Measurements from ENCODE around the gene ERICH6B.

Gene ERICH6B

GRCh38 chr13:45518525-45519245 lies 96.9 kb downstream of the ERICH6B start:
- peaks cover 84% of the 10 kb centered on the region for H3K36me3 ChIP-seq (ENCODE audit: control insufficient read depth, insufficient read depth, low read length, severe bottlenecking)
- no peak overlapping the region for H3K9ac ChIP-seq (ENCODE audit: low read length)
- H3K4me3 ChIP-seq (ENCODE audit: low read length) = no peak overlapping the region
- no peaks in the 10 kb centered on the region for H3K27me3 ChIP-seq (replicated peaks; ENCODE audit: control insufficient read depth, insufficient read depth, low read length)
- peak; percentile 55 for DNase-seq (ENCODE audit: low read depth)
- no peaks in the 10 kb centered on the region for H3K9me3 ChIP-seq (ENCODE audit: control insufficient read depth, low read length)
- H3K4me1 ChIP-seq (ENCODE audit: control insufficient read depth, insufficient read depth, low read length) = peaks cover 6% of the 10 kb centered on the region

GRCh38 chr13:45516757-45517156 lies 98.8 kb downstream of the ERICH6B start:
- peaks cover 85% of the 10 kb centered on the region for H3K36me3 ChIP-seq (ENCODE audit: control insufficient read depth, insufficient read depth, low read length, severe bottlenecking)
- H3K4me3 ChIP-seq (ENCODE audit: low read length) = no peak overlapping the region
- H3K9me3 ChIP-seq (ENCODE audit: control insufficient read depth, low read length) = no peaks in the 10 kb centered on the region
- H3K4me1 ChIP-seq (ENCODE audit: control insufficient read depth, insufficient read depth, low read length) = peaks cover 6% of the 10 kb centered on the region
- H3K9ac ChIP-seq (ENCODE audit: low read length) = no peak overlapping the region
- no peak for DNase-seq (ENCODE audit: low read depth)
- no peaks in the 10 kb centered on the region for H3K27me3 ChIP-seq (replicated peaks; ENCODE audit: control insufficient read depth, insufficient read depth, low read length)

GRCh38 chr13:45512098-45512496 lies 103.4 kb downstream of the ERICH6B start:
- Histone ChIP-seq H3K4me3 (ENCODE audit: low read length) (no peak overlapping the region), H3K9ac (ENCODE audit: low read length) (no peak overlapping the region), H3K4me1 (ENCODE audit: control insufficient read depth, insufficient read depth, low read length) (no peaks in the 10 kb centered on the region), H3K36me3 (ENCODE audit: control insufficient read depth, insufficient read depth, low read length, severe bottlenecking) (peaks cover 81% of the 10 kb centered on the region), H3K27me3 (replicated peaks; ENCODE audit: control insufficient read depth, insufficient read depth, low read length) (no peaks in the 10 kb centered on the region), H3K9me3 (ENCODE audit: control insufficient read depth, low read length) (no peaks in the 10 kb centered on the region)
- no peak for DNase-seq (ENCODE audit: low read depth)

GRCh38 chr13:45511310-45512097 lies 104.0 kb downstream of the ERICH6B start:
- Histone ChIP-seq H3K4me3 (ENCODE audit: low read length) (no peak overlapping the region), H3K9me3 (ENCODE audit: control insufficient read depth, low read length) (no peaks in the 10 kb centered on the region), H3K4me1 (ENCODE audit: control insufficient read depth, insufficient read depth, low read length) (no peaks in the 10 kb centered on the region), H3K36me3 (ENCODE audit: control insufficient read depth, insufficient read depth, low read length, severe bottlenecking) (peaks cover 81% of the 10 kb centered on the region), H3K9ac (ENCODE audit: low read length) (no peak overlapping the region), H3K27me3 (replicated peaks; ENCODE audit: control insufficient read depth, insufficient read depth, low read length) (no peaks in the 10 kb centered on the region)
- DNase-seq (ENCODE audit: low read depth) = peak; percentile 89

- H3K27me3 ChIP-seq (replicated peaks; ENCODE audit: control insufficient read depth, insufficient read depth, low read length) = no peaks in the 10 kb centered on the region
- H3K9me3 ChIP-seq (ENCODE audit: control insufficient read depth, low read length) = no peaks in the 10 kb centered on the region
- H3K36me3 ChIP-seq (ENCODE audit: control insufficient read depth, insufficient read depth, low read length, severe bottlenecking) = peaks cover 81% of the 10 kb centered on the region
- H3K4me3 ChIP-seq (ENCODE audit: low read length) = no peak overlapping the region
- DNase-seq (ENCODE audit: low read depth) = no peak
- no peaks in the 10 kb centered on the region for H3K4me1 ChIP-seq (ENCODE audit: control insufficient read depth, insufficient read depth, low read length)
- H3K9ac ChIP-seq (ENCODE audit: low read length) = no peak overlapping the region
Measured at GRCh38 chr13:45510672-45511071, 104.9 kb downstream of the ERICH6B start.

GRCh38 chr13:45508776-45509175 lies 106.8 kb downstream of the ERICH6B start:
- Histone ChIP-seq H3K4me3 (ENCODE audit: low read length) (no peak overlapping the region), H3K36me3 (ENCODE audit: control insufficient read depth, insufficient read depth, low read length, severe bottlenecking) (peaks cover 82% of the 10 kb centered on the region), H3K27me3 (replicated peaks; ENCODE audit: control insufficient read depth, insufficient read depth, low read length) (no peaks in the 10 kb centered on the region), H3K9ac (ENCODE audit: low read length) (no peak overlapping the region), H3K9me3 (ENCODE audit: control insufficient read depth, low read length) (no peaks in the 10 kb centered on the region), H3K4me1 (ENCODE audit: control insufficient read depth, insufficient read depth, low read length) (no peaks in the 10 kb centered on the region)
- no peak for DNase-seq (ENCODE audit: low read depth)

- Histone ChIP-seq H3K4me1 (ENCODE audit: control insufficient read depth, insufficient read depth, low read length) (no peaks in the 10 kb centered on the region), H3K36me3 (ENCODE audit: control insufficient read depth, insufficient read depth, low read length, severe bottlenecking) (peaks cover 84% of the 10 kb centered on the region), H3K27me3 (replicated peaks; ENCODE audit: control insufficient read depth, insufficient read depth, low read length) (no peaks in the 10 kb centered on the region), H3K4me3 (ENCODE audit: low read length) (no peak overlapping the region), H3K9ac (ENCODE audit: low read length) (no peak overlapping the region), H3K9me3 (ENCODE audit: control insufficient read depth, low read length) (no peaks in the 10 kb centered on the region)
- no peak for DNase-seq (ENCODE audit: low read depth)
Measured at GRCh38 chr13:45506811-45507210, 108.7 kb downstream of the ERICH6B start.

- no peak for DNase-seq (ENCODE audit: low read depth)
- Histone ChIP-seq H3K36me3 (ENCODE audit: control insufficient read depth, insufficient read depth, low read length, severe bottlenecking) (peaks cover 65% of the 10 kb centered on the region), H3K9me3 (ENCODE audit: control insufficient read depth, low read length) (no peaks in the 10 kb centered on the region)
Measured at GRCh38 chr13:45503658-45504057, 111.9 kb downstream of the ERICH6B start.

GRCh38 chr13:45501175-45501526 lies 114.4 kb downstream of the ERICH6B start:
- H3K27me3 ChIP-seq (replicated peaks; ENCODE audit: control insufficient read depth, insufficient read depth, low read length) = no peaks in the 10 kb centered on the region
- peaks cover 20% of the 10 kb centered on the region for H3K4me1 ChIP-seq (ENCODE audit: control insufficient read depth, insufficient read depth, low read length)
- H3K9me3 ChIP-seq (ENCODE audit: control insufficient read depth, low read length) = no peaks in the 10 kb centered on the region
- DNase-seq (ENCODE audit: low read depth) = no peak
- peaks cover 68% of the 10 kb centered on the region for H3K36me3 ChIP-seq (ENCODE audit: control insufficient read depth, insufficient read depth, low read length, severe bottlenecking)
- no peak overlapping the region for H3K4me3 ChIP-seq (ENCODE audit: low read length)
- no peak overlapping the region for H3K9ac ChIP-seq (ENCODE audit: low read length)

More at GRCh38 chr13:45503658-45504057, 111.9 kb downstream of the ERICH6B start:
- H3K4me1 ChIP-seq (ENCODE audit: control insufficient read depth, insufficient read depth, low read length) = peaks cover 20% of the 10 kb centered on the region
- H3K27me3 ChIP-seq (replicated peaks; ENCODE audit: control insufficient read depth, insufficient read depth, low read length) = no peaks in the 10 kb centered on the region
- H3K9ac ChIP-seq (ENCODE audit: low read length) = no peak overlapping the region
- H3K4me3 ChIP-seq (ENCODE audit: low read length) = no peak overlapping the region

GRCh38 chr13:45500492-45501174 lies 114.9 kb downstream of the ERICH6B start:
- DNase-seq (ENCODE audit: low read depth) = peak; percentile 86
- Histone ChIP-seq H3K9ac (ENCODE audit: low read length) (peak overlapping the region; percentile 10), H3K27me3 (replicated peaks; ENCODE audit: control insufficient read depth, insufficient read depth, low read length) (no peaks in the 10 kb centered on the region), H3K4me3 (ENCODE audit: low read length) (peak overlapping the region; percentile 3), H3K4me1 (ENCODE audit: control insufficient read depth, insufficient read depth, low read length) (peaks cover 20% of the 10 kb centered on the region), H3K36me3 (ENCODE audit: control insufficient read depth, insufficient read depth, low read length, severe bottlenecking) (peaks cover 68% of the 10 kb centered on the region), H3K9me3 (ENCODE audit: control insufficient read depth, low read length) (no peaks in the 10 kb centered on the region)

- Histone ChIP-seq H3K4me3 (ENCODE audit: low read length) (no peak overlapping the region), H3K9ac (ENCODE audit: low read length) (no peak overlapping the region), H3K4me1 (ENCODE audit: control insufficient read depth, insufficient read depth, low read length) (peaks cover 23% of the 10 kb centered on the region), H3K9me3 (ENCODE audit: control insufficient read depth, low read length) (no peaks in the 10 kb centered on the region), H3K36me3 (ENCODE audit: control insufficient read depth, insufficient read depth, low read length, severe bottlenecking) (peaks cover 68% of the 10 kb centered on the region), H3K27me3 (replicated peaks; ENCODE audit: control insufficient read depth, insufficient read depth, low read length) (no peaks in the 10 kb centered on the region)
- no peak for DNase-seq (ENCODE audit: low read depth)
Measured at GRCh38 chr13:45496942-45497341, 118.6 kb downstream of the ERICH6B start.

Data from adipocyte (in vitro differentiated cells).